ENCODE data around the gene TRAP1.
"Not testable (repeated sequence)": the region's sequence is repeated elsewhere in the genome, so short reads cannot be mapped to it uniquely, and the experiment has no call there.

TRAP1 gene

DNA sequence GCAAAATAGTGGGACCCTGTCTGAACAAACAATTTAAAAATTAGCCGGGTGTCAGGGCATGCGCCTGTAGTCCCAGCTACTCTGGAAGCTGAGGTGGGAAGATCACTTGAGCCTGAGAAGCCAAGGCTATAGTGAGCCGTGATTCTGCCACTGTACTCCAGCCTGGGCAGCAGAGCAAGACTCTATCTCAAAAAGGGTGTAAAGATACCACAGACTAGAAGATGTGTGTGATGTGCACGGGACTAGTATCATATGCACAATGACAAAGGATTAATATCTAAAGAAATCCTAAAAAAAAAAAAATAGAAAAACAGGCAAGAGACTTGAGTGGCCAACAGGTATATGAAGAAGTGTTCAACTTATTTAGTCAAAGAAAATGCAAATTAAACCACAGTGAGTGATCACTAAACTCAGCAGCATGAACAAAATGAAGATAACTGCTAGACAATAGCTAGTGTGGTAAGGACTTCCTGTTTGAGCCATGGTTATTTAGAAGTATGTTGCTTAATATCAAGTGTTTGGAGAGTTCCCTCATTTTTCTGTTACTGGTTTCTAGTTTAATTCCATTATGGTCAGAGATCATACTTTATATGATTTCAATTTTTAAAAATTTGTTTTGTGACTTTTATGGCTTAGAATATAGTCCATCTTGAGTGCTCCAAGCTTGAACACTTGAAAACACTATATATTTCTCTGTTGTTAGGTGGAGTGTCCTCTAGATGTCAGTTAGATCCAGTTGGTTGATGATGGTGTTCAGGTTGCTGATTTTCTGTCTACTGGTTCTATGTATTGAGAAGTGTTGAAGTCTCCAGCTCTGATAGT, 91.2 kb downstream of the TRAP1 start:
- no peak overlapping the region for H3K4me3 ChIP-seq (ENCODE audit: low read length)
- H3K36me3 ChIP-seq (ENCODE audit: control insufficient read depth, insufficient read depth, low read length), result no peaks in the 10 kb centered on the region
- no peaks in the 10 kb centered on the region for H3K27me3 ChIP-seq (ENCODE audit: control insufficient read depth, insufficient read depth, low read length)
- H3K27ac ChIP-seq (ENCODE audit: low read depth, low read length), result no peak overlapping the region
- H3K9ac ChIP-seq (ENCODE audit: low read length), result no peak overlapping the region
- no peaks in the 10 kb centered on the region for H3K4me1 ChIP-seq (ENCODE audit: control insufficient read depth, insufficient read depth, low read length)

DNA sequence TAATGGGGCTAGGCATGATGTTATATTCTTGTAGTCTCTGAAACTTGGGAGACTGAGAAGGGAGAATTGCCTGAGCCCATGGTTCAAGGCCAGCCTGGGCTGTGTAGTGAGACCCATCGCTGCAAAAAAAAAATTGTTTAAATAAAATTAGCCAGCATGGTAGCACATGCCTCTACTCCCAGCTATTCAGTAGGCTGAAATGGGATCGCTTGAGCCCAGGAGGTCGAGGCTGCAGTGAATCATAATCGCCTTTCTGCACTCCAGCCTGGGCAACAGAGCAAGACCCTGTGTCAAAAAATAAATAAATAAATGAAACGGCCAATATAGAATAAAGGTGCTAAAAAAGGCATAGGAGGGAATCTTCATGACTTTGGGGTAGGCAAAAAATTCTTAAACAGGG, 92.0 kb downstream of the TRAP1 start:
- no peak overlapping the region for H3K9ac ChIP-seq (ENCODE audit: low read length)
- H3K27me3 ChIP-seq (ENCODE audit: control insufficient read depth, insufficient read depth, low read length), result no peaks in the 10 kb centered on the region
- H3K4me1 ChIP-seq (ENCODE audit: control insufficient read depth, insufficient read depth, low read length), result no peaks in the 10 kb centered on the region
- no peaks in the 10 kb centered on the region for H3K36me3 ChIP-seq (ENCODE audit: control insufficient read depth, insufficient read depth, low read length)
- H3K4me3 ChIP-seq (ENCODE audit: low read length), result no peak overlapping the region
- H3K27ac ChIP-seq (ENCODE audit: low read depth, low read length), result no peak overlapping the region

DNA sequence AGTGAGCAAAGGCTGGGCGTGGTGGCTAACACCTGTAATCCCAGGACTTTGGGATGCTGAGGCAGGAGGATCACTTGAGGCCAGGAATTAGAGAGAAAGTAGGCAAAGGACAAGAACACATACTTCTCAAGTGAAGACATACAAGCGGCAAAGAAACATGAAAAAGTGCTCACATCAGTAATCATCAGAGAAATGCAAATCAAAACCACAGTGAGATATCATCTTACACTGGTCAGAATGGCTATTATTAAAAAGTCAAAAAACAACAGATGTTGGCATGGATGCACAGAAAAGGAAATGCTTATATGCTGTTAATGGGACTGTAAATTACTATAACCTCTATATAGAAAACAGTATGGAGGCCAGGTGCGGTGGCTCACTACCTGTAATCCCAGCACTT, 93.7 kb downstream of the TRAP1 start:
- Histone ChIP-seq H3K27ac (ENCODE audit: low read depth, low read length) (no peak overlapping the region), H3K27me3 (ENCODE audit: control insufficient read depth, insufficient read depth, low read length) (no peaks in the 10 kb centered on the region), H3K4me3 (ENCODE audit: low read length) (no peak overlapping the region)

DNA sequence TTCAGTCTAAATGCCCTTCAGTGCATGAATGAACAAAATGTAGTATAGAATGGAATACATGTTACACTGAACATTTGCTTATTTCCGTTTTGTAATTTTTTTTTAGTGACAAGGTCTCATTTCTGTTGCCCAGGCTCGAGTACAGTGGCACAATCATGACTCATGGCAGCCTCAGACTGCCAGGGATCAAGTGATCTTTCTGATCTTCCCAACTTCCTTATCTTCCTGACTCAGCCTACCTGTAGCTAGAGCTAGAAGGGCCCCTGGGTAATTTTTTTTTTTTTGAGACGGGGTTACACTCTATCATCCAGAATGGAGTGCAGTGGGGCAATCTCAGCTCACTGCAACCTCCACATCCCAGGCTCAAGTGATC, 98.6 kb downstream of the TRAP1 start:
- H3K4me3 ChIP-seq (ENCODE audit: low read length), result no peak overlapping the region
- H3K27ac ChIP-seq (ENCODE audit: low read depth, low read length), result no peak overlapping the region

More for the DNA sequence above, 93.7 kb downstream of the TRAP1 start:
- Histone ChIP-seq H3K36me3 (ENCODE audit: control insufficient read depth, insufficient read depth, low read length) (no peaks in the 10 kb centered on the region), H3K9ac (ENCODE audit: low read length) (no peak overlapping the region), H3K4me1 (ENCODE audit: control insufficient read depth, insufficient read depth, low read length) (no peaks in the 10 kb centered on the region)

DNA sequence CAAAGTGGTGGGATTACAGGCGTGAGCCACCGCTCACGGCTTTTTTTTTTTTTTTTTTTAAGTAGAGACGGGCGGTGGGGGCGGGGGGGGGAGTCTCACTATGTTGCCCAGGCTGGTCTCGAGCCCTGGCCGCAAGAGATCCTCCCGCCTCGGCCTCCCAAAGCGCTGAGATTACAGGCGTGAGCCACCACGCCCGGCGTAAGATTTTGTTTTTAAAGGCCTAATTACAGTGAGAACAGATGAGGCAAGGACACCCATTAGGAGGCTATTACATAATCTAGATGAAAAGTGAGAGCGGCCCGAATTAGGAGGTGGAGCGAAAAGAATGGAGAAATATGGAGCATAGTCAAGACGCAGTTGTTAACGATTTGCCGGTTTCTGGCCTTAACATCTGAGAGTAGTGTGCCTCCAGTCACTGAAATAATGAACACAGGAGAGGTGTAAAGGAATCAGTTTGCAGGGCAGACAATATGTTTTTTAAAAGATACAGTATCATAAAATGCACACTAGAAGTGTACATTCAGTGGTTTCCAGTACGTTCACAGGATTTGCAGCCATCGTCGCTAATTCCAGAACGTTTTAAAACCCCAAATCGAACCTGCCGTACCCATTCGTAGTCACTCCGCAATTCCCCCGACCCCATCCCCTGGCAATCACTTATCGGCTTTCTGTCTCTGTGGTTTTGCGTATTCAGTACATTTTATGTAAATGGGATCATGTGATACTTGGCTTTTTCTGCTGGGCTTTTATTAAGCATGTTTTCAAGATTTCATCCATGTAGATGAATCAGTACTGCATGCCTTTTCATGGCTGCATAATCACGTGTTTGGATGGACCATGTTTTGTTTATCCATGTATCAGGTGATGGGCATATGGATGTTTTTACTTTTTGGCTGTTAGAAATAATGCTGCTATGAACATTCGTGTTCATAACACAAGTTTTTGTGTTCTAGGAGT, 104.5 kb downstream of the TRAP1 start:
- Histone ChIP-seq H3K4me1 (ENCODE audit: control insufficient read depth, insufficient read depth, low read length) (no peaks in the 10 kb centered on the region), H3K27ac (ENCODE audit: low read depth, low read length) (no peak overlapping the region), H3K4me3 (ENCODE audit: low read length) (peak overlapping the region; percentile 99), H3K27me3 (ENCODE audit: control insufficient read depth, insufficient read depth, low read length) (no peaks in the 10 kb centered on the region), H3K9ac (ENCODE audit: low read length) (no peak overlapping the region), H3K36me3 (ENCODE audit: control insufficient read depth, insufficient read depth, low read length) (no peaks in the 10 kb centered on the region)

More for the DNA sequence above, 98.6 kb downstream of the TRAP1 start:
- Histone ChIP-seq H3K4me1 (ENCODE audit: control insufficient read depth, insufficient read depth, low read length) (no peaks in the 10 kb centered on the region), H3K36me3 (ENCODE audit: control insufficient read depth, insufficient read depth, low read length) (no peaks in the 10 kb centered on the region), H3K27me3 (ENCODE audit: control insufficient read depth, insufficient read depth, low read length) (no peaks in the 10 kb centered on the region), H3K9ac (ENCODE audit: low read length) (no peak overlapping the region)

DNA sequence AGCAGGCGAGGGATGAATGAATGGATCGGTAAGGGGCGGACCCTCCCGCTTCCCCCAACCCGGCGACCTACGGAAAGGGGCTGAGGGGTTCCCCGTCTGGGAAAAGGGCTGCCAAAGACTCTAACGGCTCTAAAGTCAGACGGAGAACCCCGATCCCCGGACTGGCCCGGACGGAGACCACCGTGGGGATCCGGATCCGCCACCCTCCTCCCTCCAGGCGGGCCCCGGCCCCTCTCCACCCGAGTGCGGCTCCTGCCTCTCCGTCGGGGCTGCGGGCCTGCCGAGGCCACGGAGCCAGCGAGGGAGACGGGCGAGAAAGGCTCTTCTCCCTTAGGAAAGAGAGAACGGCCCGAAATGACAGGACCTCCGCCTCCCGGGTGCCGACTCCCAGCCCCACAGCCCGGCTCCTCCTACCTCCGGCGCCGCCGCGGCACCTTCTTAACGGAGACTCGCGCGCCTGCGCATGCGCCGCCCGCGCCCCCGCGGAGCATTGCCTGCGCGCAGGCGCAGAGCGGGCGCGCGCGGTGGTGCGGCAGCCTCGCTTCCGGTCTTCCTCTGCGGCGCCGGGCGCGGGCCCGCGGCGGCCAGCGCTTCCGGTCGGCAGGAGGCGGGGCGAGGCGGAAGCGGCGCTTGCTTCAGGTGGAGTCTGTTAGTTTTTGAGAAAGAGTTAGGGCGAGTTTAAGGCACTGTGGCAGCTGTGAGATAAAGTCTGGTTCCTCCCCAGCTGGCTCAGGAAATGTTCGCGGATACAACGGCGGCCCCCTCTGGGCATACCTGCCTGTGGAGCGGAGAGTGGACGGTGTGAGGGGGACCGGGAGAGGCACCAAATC, 106.0 kb downstream of the TRAP1 start, which contains the start of gene SLX4:
Gene SLX4 (minus strand): TSS at position 461 of the 830 bp plus-strand sequence. CDS start 2,642 bp downstream, outside the sequence.
- Histone ChIP-seq H3K4me1 (ENCODE audit: control insufficient read depth, insufficient read depth, low read length) (no peaks in the 10 kb centered on the region), H3K27me3 (ENCODE audit: control insufficient read depth, insufficient read depth, low read length) (no peaks in the 10 kb centered on the region), H3K27ac (ENCODE audit: low read depth, low read length) (peak within 1 kb of the TSS; percentile 72), H3K36me3 (ENCODE audit: control insufficient read depth, insufficient read depth, low read length) (no peaks in the 10 kb centered on the region), H3K9ac (ENCODE audit: low read length) (peak within 1 kb of the TSS; percentile 95), H3K4me3 (ENCODE audit: low read length) (peak within 1 kb of the TSS; percentile 99)

DNA sequence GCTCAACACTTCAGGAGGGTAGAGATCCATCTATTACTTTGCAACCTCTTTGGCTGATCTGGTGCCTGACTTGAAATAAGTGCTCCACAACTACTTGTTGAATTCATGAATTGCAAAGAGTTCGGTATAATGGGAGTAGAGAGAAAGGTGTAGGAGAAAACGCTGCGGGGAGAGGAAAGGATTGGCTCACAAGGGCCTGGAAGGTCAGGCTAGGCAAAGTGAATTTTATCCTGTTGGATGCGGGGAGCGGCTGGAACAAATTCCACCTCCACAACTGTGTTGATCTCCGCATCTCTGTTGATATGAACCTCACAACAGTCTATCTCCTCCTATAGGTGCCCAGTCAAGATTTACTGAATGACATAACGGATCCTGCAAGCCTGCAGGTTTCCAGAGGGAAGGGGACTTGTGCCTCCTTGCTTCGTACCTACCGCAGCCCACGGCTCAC, 106.6 kb downstream of the TRAP1 start:
- H3K27ac ChIP-seq (ENCODE audit: low read depth, low read length), result no peak overlapping the region
- peak overlapping the region; percentile 93 for H3K4me3 ChIP-seq (ENCODE audit: low read length)
- no peaks in the 10 kb centered on the region for H3K27me3 ChIP-seq (ENCODE audit: control insufficient read depth, insufficient read depth, low read length)
- no peaks in the 10 kb centered on the region for H3K36me3 ChIP-seq (ENCODE audit: control insufficient read depth, insufficient read depth, low read length)
- H3K9ac ChIP-seq (ENCODE audit: low read length), result peak overlapping the region; percentile 63
- H3K4me1 ChIP-seq (ENCODE audit: control insufficient read depth, insufficient read depth, low read length), result no peaks in the 10 kb centered on the region

DNA sequence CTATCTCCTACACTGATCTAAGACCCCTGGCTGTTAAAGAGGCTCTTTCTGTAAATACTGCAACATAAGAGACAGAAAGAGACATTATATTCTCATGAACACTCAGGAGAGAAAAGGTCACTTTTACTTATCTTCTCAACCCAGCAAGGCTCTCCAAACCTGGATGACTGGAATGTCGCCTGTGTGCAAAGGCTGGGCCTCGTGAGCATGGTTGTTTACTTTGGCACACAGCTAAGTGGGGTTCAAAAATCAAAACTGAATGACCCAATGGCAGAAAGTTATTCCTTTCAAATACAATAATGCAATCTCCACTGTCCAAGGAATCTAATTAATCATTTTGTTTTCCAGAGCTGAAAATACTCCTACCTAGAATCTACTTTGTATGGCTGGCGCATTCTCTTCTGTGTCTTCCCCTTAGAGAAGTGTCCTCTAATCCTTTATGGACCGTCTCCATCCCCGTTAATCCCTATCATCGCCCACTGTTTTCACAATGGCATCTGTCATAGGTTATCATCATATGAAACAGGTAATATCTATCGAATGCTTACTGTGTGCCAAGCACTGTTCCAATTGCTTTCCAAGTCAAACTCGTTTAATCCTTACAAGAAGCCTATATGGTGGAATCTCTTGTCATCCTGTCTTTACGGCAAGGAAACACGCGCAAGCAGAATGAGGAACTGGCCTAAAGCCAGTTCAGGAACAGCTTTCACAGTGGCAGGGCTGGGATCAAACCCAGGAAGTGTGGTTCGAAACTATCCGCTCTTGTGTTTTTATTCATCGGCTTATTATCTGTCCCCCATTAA, 107.2 kb downstream of the TRAP1 start:
- Histone ChIP-seq H3K36me3 (ENCODE audit: control insufficient read depth, insufficient read depth, low read length) (no peaks in the 10 kb centered on the region), H3K27ac (ENCODE audit: low read depth, low read length) (no peak overlapping the region), H3K4me1 (ENCODE audit: control insufficient read depth, insufficient read depth, low read length) (no peaks in the 10 kb centered on the region), H3K9ac (ENCODE audit: low read length) (no peak overlapping the region), H3K27me3 (ENCODE audit: control insufficient read depth, insufficient read depth, low read length) (no peaks in the 10 kb centered on the region), H3K4me3 (ENCODE audit: low read length) (peak overlapping the region; percentile 93)

DNA sequence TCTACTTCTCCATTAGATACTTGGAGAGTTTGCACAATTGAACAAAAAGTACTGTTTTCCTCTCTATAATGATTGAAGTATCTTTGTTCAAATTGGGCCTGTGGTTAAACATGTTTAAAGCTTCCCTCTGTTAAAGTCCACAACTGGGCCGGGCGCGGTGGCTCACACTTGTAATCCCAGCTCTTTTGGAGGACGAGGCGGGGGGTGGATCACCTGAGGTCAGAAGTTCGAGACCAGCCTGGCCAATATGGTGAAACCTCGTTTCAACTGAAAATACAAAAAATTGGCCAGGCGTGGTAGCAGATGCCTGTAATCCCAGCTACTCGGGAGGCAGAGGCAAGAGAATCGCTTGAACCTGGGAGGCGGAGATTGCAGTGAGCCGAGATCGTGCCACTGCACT, 108.3 kb downstream of the TRAP1 start:
- H3K27ac ChIP-seq (ENCODE audit: low read depth, low read length); H3K4me1 ChIP-seq (ENCODE audit: control insufficient read depth, insufficient read depth, low read length); H3K36me3 ChIP-seq (ENCODE audit: control insufficient read depth, insufficient read depth, low read length): not testable (repeated sequence)

DNA sequence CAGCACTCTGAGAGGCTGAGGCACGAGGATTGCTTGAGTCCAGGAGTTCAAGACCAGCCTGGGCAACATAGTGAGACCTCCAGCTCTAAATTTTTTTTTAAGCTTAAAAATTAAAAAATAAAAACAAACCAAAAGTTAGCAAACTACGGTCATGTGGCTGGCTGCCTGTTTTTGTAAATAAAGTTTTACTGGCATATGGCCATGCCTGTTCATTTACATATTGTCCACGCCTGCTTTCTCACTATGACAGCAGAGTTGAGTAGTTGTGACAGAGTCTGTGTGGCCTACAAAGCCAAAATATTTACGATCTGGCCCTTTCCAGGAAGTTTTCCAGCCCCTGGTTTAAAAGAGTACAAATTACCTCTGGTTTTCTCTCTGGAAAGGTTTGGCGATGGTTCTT, 109.3 kb downstream of the TRAP1 start:
- Histone ChIP-seq H3K27me3 (ENCODE audit: control insufficient read depth, insufficient read depth, low read length) (no peaks in the 10 kb centered on the region), H3K4me1 (ENCODE audit: control insufficient read depth, insufficient read depth, low read length) (no peaks in the 10 kb centered on the region), H3K4me3 (ENCODE audit: low read length) (no peak overlapping the region), H3K9ac (ENCODE audit: low read length) (no peak overlapping the region), H3K36me3 (ENCODE audit: control insufficient read depth, insufficient read depth, low read length) (peaks cover 2% of the 10 kb centered on the region), H3K27ac (ENCODE audit: low read depth, low read length) (no peak overlapping the region)

More for the DNA sequence above, 108.3 kb downstream of the TRAP1 start:
- H3K4me3 ChIP-seq (ENCODE audit: low read length); H3K9ac ChIP-seq (ENCODE audit: low read length); H3K27me3 ChIP-seq (ENCODE audit: control insufficient read depth, insufficient read depth, low read length): not testable (repeated sequence)
